ENCODE data around the gene UBE4B. TPM values are rescaled to one million over a fixed set of nuclear protein-coding genes. Genes with fewer than 3 reads are reported as not detected.

Gene UBE4B
- total and polyA plus RNA-seq, 2 experiments from 2014 or later, result 28.4 to 115 TPM

GRCh38 chr1:10196976-10197375 is 164.2 kb downstream of the UBE4B start (continued):
- no peak for TF ChIP-seq REST (IDR thresholded peaks at IDR 0.05; ENCODE audit: unreplicated experiment)

GRCh38 chr1:10200620-10201019 is 167.9 kb downstream of the UBE4B start:
- Histone ChIP-seq H3K4me1 (ENCODE audit: insufficient read depth) (no peaks in the 10 kb centered on the region; the same call in 1 of the 2 replicates), H2AFZ (no peak overlapping the region), H3K4me3 (no peak overlapping the region), H3K9me2 (ENCODE audit: insufficient read depth) (no peaks in the 10 kb centered on the region), H3K79me2 (replicated peaks; ENCODE audit: insufficient read depth) (no peaks in the 10 kb centered on the region), H3K36me3 (ENCODE audit: insufficient read depth) (no peaks in the 10 kb centered on the region), H4K20me1 (replicated peaks; ENCODE audit: insufficient read depth) (no peaks in the 10 kb centered on the region), H3K4me2 (no peak overlapping the region), H3K27ac (ENCODE audit: low read depth) (no peak overlapping the region), H3F3A (replicated peaks; ENCODE audit: low read depth) (no peaks in the 10 kb centered on the region; the same call in 1 of the 2 replicates), H3K27me3 (ENCODE audit: insufficient read depth) (no peaks in the 10 kb centered on the region)
- no peaks in the 10 kb centered on the region for H3K36me3 Mint-ChIP-seq (ENCODE audit: low read depth)
- no peaks in the 10 kb centered on the region for H3K4me1 Mint-ChIP-seq
- H3K9me3 Mint-ChIP-seq, result no peaks in the 10 kb centered on the region
- DNase-seq (ENCODE audit: low spot score) (no peak), ATAC-seq (no peak)
- no peak overlapping the region for H3K4me3 Mint-ChIP-seq
- no peak overlapping the region for H3K27ac Mint-ChIP-seq
- H3K27me3 Mint-ChIP-seq (ENCODE audit: insufficient read depth, low read depth, poor library complexity), result peaks cover 5% of the 10 kb centered on the region
- no peak for TF ChIP-seq ZNF114 (CRISPR knock-in tag; IDR thresholded peaks at IDR 0.05)
- TF ChIP-seq EZH2 (IDR thresholded peaks at IDR 0.05; ENCODE audit: low read depth, unreplicated experiment), result no peak
- TF ChIP-seq JUNB (IDR thresholded peaks at IDR 0.05; ENCODE audit: unreplicated experiment), result no peak
- no peak for TF ChIP-seq STAT1 (IDR thresholded peaks at IDR 0.05; ENCODE audit: unreplicated experiment)
- TF ChIP-seq REST (IDR thresholded peaks at IDR 0.05; ENCODE audit: unreplicated experiment), result no peak
- no peak for TF ChIP-seq ETS1 (IDR thresholded peaks at IDR 0.05)
- TF ChIP-seq EZH2phosphoT487 (IDR thresholded peaks at IDR 0.05; ENCODE audit: unreplicated experiment), result no peak

Measured in GM23338 (cell line).